Effector memory CD8-positive, alpha-beta T cell (primary cell): ENCODE results near the gene AGPAT3.
"Not testable (repeated sequence)": the region's sequence is repeated elsewhere in the genome, so short reads cannot be mapped to it uniquely, and the experiment has no call there.

ENCODE experiments used
- ATAC-seq: fragments of 150-1000 bp; cut with Tn5 transposase; replicated peaks from 2 replicates; pipeline ENCODE4 v1.10.0; 2021; ENCODE audit warnings: mild to moderate bottlenecking, moderate library complexity
- DNase-seq, 3 experiments: peaks; one replicate each; pipeline ENCODE4 v3.0.0; 2021
- H3K27ac Mint-ChIP-seq, 2 donors: one replicate each; pipeline ENCODE4 v1.8.0; 2022; ENCODE audit warnings: mild to moderate bottlenecking in 2 of 2, mixed read lengths in 2 of 2, moderate library complexity in 2 of 2
- H3K27me3 Mint-ChIP-seq, 2 donors: one replicate each; pipeline ENCODE4 v1.8.0; 2022; ENCODE audit warnings: mixed read lengths in 2 of 2
- H3K36me3 Mint-ChIP-seq: one replicate; pipeline ENCODE4 v1.8.0; 2022; ENCODE audit warnings: mild to moderate bottlenecking, moderate library complexity, mixed read lengths; ENCODE audit not compliant: insufficient read depth
- H3K4me1 Mint-ChIP-seq, 2 donors: one replicate each; pipeline ENCODE4 v1.8.0; 2022; ENCODE audit warnings: low read depth in 2 of 2, mixed read lengths in 2 of 2
- H3K4me3 Mint-ChIP-seq, 2 donors: one replicate each; pipeline ENCODE4 v1.8.0; 2022; ENCODE audit warnings: mild to moderate bottlenecking in 2 of 2, mixed read lengths in 2 of 2, moderate library complexity in 2 of 2
- H3K9me3 Mint-ChIP-seq, 2 donors: one replicate each; pipeline ENCODE4 v1.8.0; 2022; ENCODE audit warnings: mixed read lengths in 2 of 2
- total RNA-seq, 9 experiments: gene quantifications; one replicate each; lab custom pipeline; 2026; lab: John Stamatoyannopoulos, UW

AGPAT3 gene
- total RNA-seq: 61.8 to 146 (median 128) reads per million in 9 experiments

GRCh38 chr21:43864962-43865539 lies at the start of gene AGPAT3:
TSS of gene AGPAT3 (plus strand) at chr21:43865223. CDS start at chr21:43959682, 94,459 bp downstream.
- Mint-ChIP-seq H3K4me3 (peak within 1 kb of the TSS; percentile 83 to 92), H3K27me3 (no peaks in the 10 kb centered on the region), H3K27ac (peak within 1 kb of the TSS; percentile 91 to 92), H3K9me3 (no peaks in the 10 kb centered on the region), H3K36me3 (peaks cover 17% of the 10 kb centered on the region), H3K4me1 (peaks cover 25 to 33% of the 10 kb centered on the region in 2 donors)
- DNase-seq: peak in 2 of 3 experiments; percentile 18
- ATAC-seq: peak; percentile 29

DNA sequence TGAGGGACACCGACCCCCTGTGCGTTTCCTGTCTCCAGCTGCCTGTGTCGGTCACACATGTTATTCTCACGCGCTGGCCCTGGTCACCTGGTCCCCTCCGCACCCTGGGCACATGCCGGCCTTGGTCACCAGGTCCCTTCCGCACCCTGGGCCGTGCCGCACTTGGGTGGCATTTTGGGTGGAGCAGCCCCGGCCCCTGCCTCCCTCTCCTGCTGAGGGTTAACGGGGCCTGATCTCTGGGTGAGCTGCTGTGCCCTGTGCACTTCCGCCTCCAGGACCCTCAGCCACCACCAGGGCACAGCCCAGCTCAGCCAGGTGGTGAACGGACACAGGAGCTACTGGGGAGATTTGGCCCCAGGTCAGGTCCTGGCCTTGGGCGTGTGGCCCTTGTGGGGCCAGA lies 49.0 kb upstream of the AGPAT3 start:
- Mint-ChIP-seq H3K36me3 (peaks cover 11% of the 10 kb centered on the region), H3K9me3 (peaks cover 0 to 7% of the 10 kb centered on the region in 2 donors)

DNA sequence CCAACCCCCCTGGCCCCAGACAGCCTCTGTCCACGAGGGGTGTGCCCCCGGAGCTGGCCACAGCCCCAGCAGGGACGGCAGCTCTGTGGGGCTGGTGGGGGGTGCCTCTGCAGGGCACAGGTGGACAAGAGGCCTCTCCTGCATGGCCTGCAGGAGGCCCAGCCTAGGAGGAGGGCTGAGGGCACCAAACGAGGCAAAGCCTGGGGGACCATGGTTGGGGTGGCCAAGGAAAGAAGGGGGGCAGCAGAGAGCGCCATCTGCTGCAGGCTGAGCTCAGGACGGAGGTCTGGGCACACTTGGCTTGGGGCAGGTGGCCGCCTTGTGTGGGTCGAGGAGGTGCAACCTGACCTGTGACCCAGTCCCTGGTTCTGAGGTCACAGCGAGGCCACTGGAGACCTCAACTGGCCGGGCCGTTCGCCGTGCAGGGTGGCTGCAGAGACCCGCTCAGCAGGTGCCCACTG lies 48.4 kb upstream of the AGPAT3 start:
- ATAC-seq (no peak), DNase-seq (no peak)
- Mint-ChIP-seq H3K9me3 (peaks cover 0 to 7% of the 10 kb centered on the region in 2 donors), H3K27ac (no peak overlapping the region), H3K36me3 (peaks cover 9% of the 10 kb centered on the region), H3K4me1 (peaks cover 4 to 6% of the 10 kb centered on the region in 2 donors), H3K4me3 (no peak overlapping the region), H3K27me3 (peaks cover 0 to 7% of the 10 kb centered on the region in 2 donors)

More for the DNA sequence above, 49.0 kb upstream of the AGPAT3 start:
- H3K4me1 Mint-ChIP-seq: peaks cover 5 to 7% of the 10 kb centered on the region in 2 donors
- DNase-seq: no peak
- no peak for ATAC-seq
- H3K4me3 Mint-ChIP-seq: no peak overlapping the region
- no peak overlapping the region for H3K27ac Mint-ChIP-seq
- peaks cover 0 to 7% of the 10 kb centered on the region in 2 donors for H3K27me3 Mint-ChIP-seq

- peaks cover 0 to 7% of the 10 kb centered on the region in 2 donors for H3K27me3 Mint-ChIP-seq
- H3K27ac Mint-ChIP-seq: no peak overlapping the region
- H3K9me3 Mint-ChIP-seq: peaks cover 0 to 7% of the 10 kb centered on the region in 2 donors
- ATAC-seq: no peak
- H3K4me1 Mint-ChIP-seq: peaks cover 4 to 6% of the 10 kb centered on the region in 2 donors
- no peak for DNase-seq
- H3K4me3 Mint-ChIP-seq: no peak overlapping the region
- H3K36me3 Mint-ChIP-seq: peaks cover 9% of the 10 kb centered on the region
These were observed 47.6 kb upstream of the AGPAT3 start for GRCh38 chr21:43817157-43818086.

- H3K36me3 Mint-ChIP-seq: peaks cover 5% of the 10 kb centered on the region
- no peak for ATAC-seq
- H3K4me3 Mint-ChIP-seq: no peak overlapping the region
- H3K4me1 Mint-ChIP-seq: peaks cover 4 to 6% of the 10 kb centered on the region in 2 donors
- H3K9me3 Mint-ChIP-seq: peaks cover 0 to 7% of the 10 kb centered on the region in 2 donors
- DNase-seq: no peak
- peaks cover 0 to 7% of the 10 kb centered on the region in 2 donors for H3K27me3 Mint-ChIP-seq
- H3K27ac Mint-ChIP-seq: peak overlapping the region in 1 of 2 donors; percentile 66
These were observed 46.3 kb upstream of the AGPAT3 start for GRCh38 chr21:43818685-43819084.

- peaks cover 0 to 7% of the 10 kb centered on the region in 2 donors for H3K9me3 Mint-ChIP-seq
These were observed 45.3 kb upstream of the AGPAT3 start for GRCh38 chr21:43819511-43820405.

GRCh38 chr21:43820466-43820865 lies 44.6 kb upstream of the AGPAT3 start:
- Mint-ChIP-seq H3K36me3 (peaks cover 5% of the 10 kb centered on the region), H3K27ac (no peak overlapping the region), H3K27me3 (peaks cover 0 to 7% of the 10 kb centered on the region in 2 donors), H3K9me3 (peaks cover 0 to 7% of the 10 kb centered on the region in 2 donors), H3K4me1 (peaks cover 0 to 2% of the 10 kb centered on the region in 2 donors), H3K4me3 (no peak overlapping the region)
- DNase-seq: no peak
- ATAC-seq: no peak

More at GRCh38 chr21:43819511-43820405, 45.3 kb upstream of the AGPAT3 start:
- no peak overlapping the region for H3K27ac Mint-ChIP-seq
- peaks cover 5% of the 10 kb centered on the region for H3K36me3 Mint-ChIP-seq
- no peak overlapping the region for H3K4me3 Mint-ChIP-seq
- peaks cover 2 to 3% of the 10 kb centered on the region in 2 donors for H3K4me1 Mint-ChIP-seq
- DNase-seq (no peak), ATAC-seq (no peak)
- H3K27me3 Mint-ChIP-seq: peaks cover 0 to 7% of the 10 kb centered on the region in 2 donors

GRCh38 chr21:43822166-43822565 lies 42.9 kb upstream of the AGPAT3 start:
- H3K4me3 Mint-ChIP-seq, H3K27ac Mint-ChIP-seq, DNase-seq, H3K9me3 Mint-ChIP-seq, ATAC-seq, H3K4me1 Mint-ChIP-seq, H3K36me3 Mint-ChIP-seq: not testable (repeated sequence)
- H3K27me3 Mint-ChIP-seq: peaks cover 6 to 17% of the 10 kb centered on the region in 2 donors

- H3K9me3 Mint-ChIP-seq, ATAC-seq, H3K4me3 Mint-ChIP-seq: not testable (repeated sequence)
These were observed 42.3 kb upstream of the AGPAT3 start for GRCh38 chr21:43822741-43823140.

GRCh38 chr21:43824333-43825241 lies 40.4 kb upstream of the AGPAT3 start:
- ATAC-seq: no peak
- H3K9me3 Mint-ChIP-seq: no peaks in the 10 kb centered on the region
- no peak for DNase-seq
- H3K27ac Mint-ChIP-seq: no peak overlapping the region
- H3K27me3 Mint-ChIP-seq: peaks cover 11 to 16% of the 10 kb centered on the region in 2 donors
- H3K4me1 Mint-ChIP-seq: peaks cover 0 to 2% of the 10 kb centered on the region in 2 donors
- H3K4me3 Mint-ChIP-seq: no peak overlapping the region
- H3K36me3 Mint-ChIP-seq: no peaks in the 10 kb centered on the region

More at GRCh38 chr21:43822741-43823140, 42.3 kb upstream of the AGPAT3 start:
- H3K27me3 Mint-ChIP-seq: peaks cover 6 to 17% of the 10 kb centered on the region in 2 donors
- not testable (repeated sequence) for DNase-seq, H3K36me3 Mint-ChIP-seq, H3K27ac Mint-ChIP-seq, H3K4me1 Mint-ChIP-seq

- Mint-ChIP-seq H3K36me3 (no peaks in the 10 kb centered on the region), H3K4me3 (no peak overlapping the region), H3K4me1 (peaks cover 0 to 4% of the 10 kb centered on the region in 2 donors), H3K27ac (no peak overlapping the region), H3K9me3 (no peaks in the 10 kb centered on the region), H3K27me3 (peaks cover 16 to 24% of the 10 kb centered on the region in 2 donors)
- ATAC-seq (no peak), DNase-seq (no peak)
These were observed 39.6 kb upstream of the AGPAT3 start for GRCh38 chr21:43825242-43825935.
